Neural crest cell (in vitro differentiated cells): ENCODE measurements around the gene HAPLN2. TPM values are rescaled to one million over a fixed set of nuclear protein-coding genes. Genes with fewer than 3 reads are reported as not detected.
"Not testable (repeated sequence)": the region's sequence is repeated elsewhere in the genome, so short reads cannot be mapped to it uniquely, and the experiment has no call there.

Source experiments
- DNase-seq: peaks from one replicate; pipeline ENCODE4 v3.0.0; 2021; ENCODE audit warnings: low read depth, mixed read lengths, low spot score
- H3K27ac Mint-ChIP-seq: one replicate; pipeline ENCODE4 v1.8.0; 2021; ENCODE audit warnings: mild to moderate bottlenecking, mixed read lengths; ENCODE audit not compliant: unreplicated experiment
- H3K27me3 Mint-ChIP-seq: 2 replicates; pipeline ENCODE4 v1.8.0; 2021; ENCODE audit warnings: low read depth, mild to moderate bottlenecking, mixed read lengths
- H3K36me3 Mint-ChIP-seq: 2 replicates; pipeline ENCODE4 v1.8.0; 2021; ENCODE audit warnings: low read depth, mild to moderate bottlenecking, mixed read lengths
- H3K4me1 Mint-ChIP-seq: 2 replicates; pipeline ENCODE4 v1.8.0; 2021; ENCODE audit warnings: mixed read lengths
- H3K4me3 Mint-ChIP-seq: one replicate; pipeline ENCODE4 v1.8.0; 2021; ENCODE audit warnings: mild to moderate bottlenecking, mixed read lengths
- H3K9me3 Mint-ChIP-seq: 2 replicates; pipeline ENCODE4 v1.8.0; 2021; ENCODE audit warnings: mixed read lengths
- total RNA-seq: library from RNA; stranded (reverse); gene quantifications from 2 replicates; pipeline ENCODE4 v1.2.1, GENCODE V29; 2021
- TF ChIP-seq, protein P1 (sequence below): fragments of 200-600 bp; sonication (generic); conservative IDR thresholded peaks from 2 replicates; pipeline ENCODE4 v1.5.0; 2021; ENCODE audit warnings: antibody characterized with exemption, mild to moderate bottlenecking

HAPLN2 gene
- total RNA-seq, 1 donor from 2014 or later, result 0.70 TPM

DNA sequence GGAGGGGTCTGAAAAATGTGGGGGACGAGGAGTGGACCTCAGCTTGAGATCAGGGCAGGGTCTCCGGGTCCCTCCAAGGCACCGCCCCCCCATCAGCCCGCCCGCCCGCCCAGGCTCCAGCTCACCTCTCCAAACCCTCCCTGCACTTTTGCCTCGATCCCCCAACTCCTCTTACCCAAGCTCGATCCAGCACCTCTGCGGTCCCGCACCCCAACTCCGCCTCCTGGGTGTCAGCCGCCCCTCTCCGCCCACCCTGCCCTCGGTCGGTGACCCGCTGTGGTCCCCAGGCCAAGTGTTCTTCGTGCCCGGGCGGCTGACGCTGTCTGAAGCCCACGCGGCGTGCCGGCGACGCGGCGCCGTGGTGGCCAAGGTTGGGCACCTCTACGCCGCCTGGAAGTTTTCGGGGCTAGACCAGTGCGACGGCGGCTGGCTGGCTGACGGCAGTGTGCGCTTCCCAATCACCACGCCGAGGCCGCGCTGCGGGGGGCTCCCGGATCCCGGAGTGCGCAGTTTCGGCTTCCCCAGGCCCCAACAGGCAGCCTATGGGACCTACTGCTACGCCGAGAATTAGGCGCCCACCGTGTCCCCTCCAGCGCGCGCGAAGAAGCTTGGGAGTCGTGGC is 5.7 kb downstream of the HAPLN2 start:
- Mint-ChIP-seq H3K27ac (no peak overlapping the region), H3K4me1 (peaks cover 5% of the 10 kb centered on the region), H3K27me3 (peaks cover 76% of the 10 kb centered on the region), H3K36me3 (no peaks in the 10 kb centered on the region), H3K4me3 (no peak overlapping the region), H3K9me3 (no peaks in the 10 kb centered on the region)
- TF ChIP-seq, protein P1, sequence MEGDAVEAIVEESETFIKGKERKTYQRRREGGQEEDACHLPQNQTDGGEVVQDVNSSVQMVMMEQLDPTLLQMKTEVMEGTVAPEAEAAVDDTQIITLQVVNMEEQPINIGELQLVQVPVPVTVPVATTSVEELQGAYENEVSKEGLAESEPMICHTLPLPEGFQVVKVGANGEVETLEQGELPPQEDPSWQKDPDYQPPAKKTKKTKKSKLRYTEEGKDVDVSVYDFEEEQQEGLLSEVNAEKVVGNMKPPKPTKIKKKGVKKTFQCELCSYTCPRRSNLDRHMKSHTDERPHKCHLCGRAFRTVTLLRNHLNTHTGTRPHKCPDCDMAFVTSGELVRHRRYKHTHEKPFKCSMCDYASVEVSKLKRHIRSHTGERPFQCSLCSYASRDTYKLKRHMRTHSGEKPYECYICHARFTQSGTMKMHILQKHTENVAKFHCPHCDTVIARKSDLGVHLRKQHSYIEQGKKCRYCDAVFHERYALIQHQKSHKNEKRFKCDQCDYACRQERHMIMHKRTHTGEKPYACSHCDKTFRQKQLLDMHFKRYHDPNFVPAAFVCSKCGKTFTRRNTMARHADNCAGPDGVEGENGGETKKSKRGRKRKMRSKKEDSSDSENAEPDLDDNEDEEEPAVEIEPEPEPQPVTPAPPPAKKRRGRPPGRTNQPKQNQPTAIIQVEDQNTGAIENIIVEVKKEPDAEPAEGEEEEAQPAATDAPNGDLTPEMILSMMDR, result no peak
- DNase-seq, result no peak

DNA sequence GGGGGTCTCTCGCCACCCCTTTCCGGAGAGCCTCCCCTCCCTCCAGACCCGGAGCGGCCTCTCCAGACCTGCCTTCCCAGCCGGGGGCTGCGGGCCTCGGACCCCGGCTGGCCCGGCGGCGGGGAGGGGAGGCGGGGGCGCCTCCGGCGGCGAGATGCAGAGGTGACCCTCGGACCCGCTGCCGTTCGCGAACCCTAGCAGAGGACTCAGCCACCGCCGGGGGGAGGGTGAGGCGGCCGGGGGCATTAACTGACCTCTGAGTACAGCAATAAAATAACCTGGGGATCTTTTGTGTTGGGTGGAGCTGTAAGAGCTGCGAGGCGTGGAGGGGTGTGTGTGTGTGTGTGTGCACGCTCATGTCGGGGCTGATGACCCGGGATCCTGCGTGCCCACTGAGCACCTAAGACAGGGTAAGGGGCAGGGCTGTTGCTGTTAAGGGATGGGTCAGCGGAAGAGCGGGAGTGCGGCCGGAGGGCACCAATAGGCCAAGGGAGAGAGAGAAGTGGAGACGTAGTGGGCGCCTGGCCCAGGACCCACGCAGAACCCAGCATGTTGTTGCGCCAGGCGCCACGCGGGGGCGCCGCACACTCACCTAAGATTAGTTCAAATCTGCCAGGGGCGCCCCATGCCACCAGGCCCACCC is 6.3 kb downstream of the HAPLN2 start:
- Mint-ChIP-seq H3K27ac (no peak overlapping the region), H3K27me3 (peaks cover 75% of the 10 kb centered on the region), H3K9me3 (no peaks in the 10 kb centered on the region), H3K4me3 (peak overlapping the region; percentile 62), H3K4me1 (peaks cover 5% of the 10 kb centered on the region), H3K36me3 (no peaks in the 10 kb centered on the region)
- DNase-seq, result peak; percentile 67
- TF ChIP-seq, protein P1, result peak; percentile 83

DNA sequence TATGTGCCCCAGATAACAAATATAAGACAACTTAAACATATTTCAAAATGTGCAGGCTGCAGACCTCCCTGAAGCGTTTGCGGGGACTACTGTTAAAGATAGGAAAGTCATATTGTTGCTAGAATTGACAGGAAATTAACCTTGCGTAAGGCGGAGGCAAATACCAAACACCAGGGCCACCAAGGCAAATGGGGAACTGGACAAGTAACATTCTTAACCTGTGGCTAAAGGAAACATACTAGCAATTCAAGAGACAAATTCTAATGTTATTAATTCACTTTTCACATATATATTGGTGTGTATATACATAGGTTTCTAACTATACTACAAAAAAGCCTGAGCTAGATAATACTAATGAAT is 6.8 kb downstream of the HAPLN2 start:
- Mint-ChIP-seq H3K27ac (no peak overlapping the region), H3K4me1 (peaks cover 5% of the 10 kb centered on the region), H3K4me3 (peak overlapping the region; percentile 62), H3K36me3 (no peaks in the 10 kb centered on the region), H3K9me3 (no peaks in the 10 kb centered on the region), H3K27me3 (peaks cover 76% of the 10 kb centered on the region)
- no peak for DNase-seq
- TF ChIP-seq, protein P1, result peak; percentile 20

DNA sequence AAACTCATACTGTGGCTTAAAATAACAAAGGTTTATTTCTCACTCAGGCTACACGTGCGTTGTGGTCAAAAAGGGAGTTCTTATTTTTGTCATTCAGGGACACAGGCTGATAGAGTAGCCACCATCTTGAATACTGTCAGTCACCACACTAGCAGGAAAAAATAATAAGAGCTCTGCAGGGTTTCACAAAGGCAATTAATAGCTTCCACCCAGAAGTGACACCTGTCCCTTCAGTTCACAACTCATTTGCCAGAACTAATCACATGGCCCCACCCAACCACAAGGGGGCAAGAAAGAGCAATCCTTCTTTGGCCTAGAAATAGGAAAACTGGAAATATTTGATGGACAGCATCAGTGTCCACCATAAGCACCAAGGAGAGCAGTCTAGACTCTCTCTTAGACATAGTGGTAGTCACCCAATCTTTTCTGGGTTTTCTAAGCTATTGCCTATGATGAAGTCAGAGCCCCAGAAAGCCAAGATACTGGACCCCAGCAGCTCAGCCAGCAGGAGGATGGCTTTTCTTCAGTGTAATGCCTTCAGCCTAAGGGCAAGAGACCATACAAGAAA is 8.2 kb downstream of the HAPLN2 start:
- H3K27ac Mint-ChIP-seq, result no peak overlapping the region
- peak; percentile 55 for DNase-seq
- peaks cover 72% of the 10 kb centered on the region for H3K27me3 Mint-ChIP-seq
- H3K9me3 Mint-ChIP-seq, result no peaks in the 10 kb centered on the region
- TF ChIP-seq, protein P1, result peak; percentile 68
- H3K4me3 Mint-ChIP-seq, result no peak overlapping the region
- no peaks in the 10 kb centered on the region for H3K36me3 Mint-ChIP-seq
- peaks cover 5% of the 10 kb centered on the region for H3K4me1 Mint-ChIP-seq

DNA sequence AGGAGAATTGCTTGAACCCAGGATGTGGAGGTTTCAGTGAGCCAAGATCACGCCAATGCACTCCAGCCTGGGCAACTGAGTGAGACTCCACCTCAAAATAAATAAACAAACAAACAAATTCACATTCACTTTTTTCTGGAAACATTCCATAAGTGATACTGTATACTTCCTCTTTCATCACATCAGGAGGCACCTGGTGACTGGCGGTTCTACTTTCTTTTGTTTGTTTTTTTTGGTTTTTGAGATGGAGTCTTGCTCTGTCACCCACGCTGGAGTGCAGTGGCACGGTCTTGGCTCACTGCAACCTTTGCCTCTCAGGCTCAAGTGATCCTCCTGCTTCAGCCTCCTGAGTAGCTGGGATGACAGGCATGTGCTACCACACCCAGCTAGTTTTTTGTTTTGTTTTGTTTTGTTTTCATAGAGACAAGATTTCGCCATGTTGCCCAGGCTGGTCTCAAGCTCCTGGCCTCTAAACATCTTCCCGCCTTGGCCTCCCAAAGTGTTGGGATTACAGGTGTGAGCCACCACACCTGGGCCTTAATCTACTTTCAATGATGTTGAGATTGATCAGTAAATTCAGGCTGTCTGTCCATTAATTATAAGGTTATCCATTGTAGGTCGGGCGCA is 10.7 kb downstream of the HAPLN2 start:
- no peak overlapping the region for H3K27ac Mint-ChIP-seq
- H3K9me3 Mint-ChIP-seq, result no peaks in the 10 kb centered on the region
- H3K36me3 Mint-ChIP-seq, result no peaks in the 10 kb centered on the region
- no peak for DNase-seq
- peaks cover 5% of the 10 kb centered on the region for H3K4me1 Mint-ChIP-seq
- H3K27me3 Mint-ChIP-seq, result peaks cover 59% of the 10 kb centered on the region
- TF ChIP-seq, protein P1, result no peak
- no peak overlapping the region for H3K4me3 Mint-ChIP-seq

DNA sequence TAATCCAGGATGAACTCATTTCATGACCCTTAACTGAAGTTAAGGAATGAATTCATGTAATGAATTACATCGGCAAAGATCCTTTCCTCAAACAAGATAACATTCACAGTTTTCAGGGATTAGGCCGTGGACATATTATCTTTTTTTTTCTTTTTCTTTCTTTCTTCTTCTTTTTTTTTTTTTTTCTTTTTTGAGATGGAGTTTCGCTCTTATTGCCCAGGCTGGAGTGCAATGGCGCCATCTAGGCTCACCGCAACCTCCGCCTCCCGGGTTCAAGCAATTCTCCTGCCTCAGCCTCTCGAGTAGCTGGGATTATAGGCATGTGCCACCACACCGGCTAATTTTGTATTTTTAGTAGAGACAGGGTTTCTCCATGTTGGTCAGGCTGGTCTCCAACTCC is 11.9 kb downstream of the HAPLN2 start:
- H3K27me3 Mint-ChIP-seq, result peaks cover 53% of the 10 kb centered on the region
- H3K4me3 Mint-ChIP-seq, H3K36me3 Mint-ChIP-seq, DNase-seq, H3K4me1 Mint-ChIP-seq, H3K27ac Mint-ChIP-seq, H3K9me3 Mint-ChIP-seq: not testable (repeated sequence)
